H1 (cell line): Measurements from ENCODE around the gene CCNY.

Experiments used
- CHD2 ChIP-seq: IDR thresholded peaks from 2 replicates; pipeline ENCODE4 v1.6.1; 2012; ENCODE audit warnings: low read length, improper control_type of control experiment
- CTCF ChIP-seq, 3 experiments: IDR thresholded peaks; 1 replicate in 2 of 3; 2 replicates in 1 of 3; pipeline versions ENCODE4 v1.5.1 to v1.6.1; 2011; ENCODE audit warnings: low read length in 3 of 3, mild to moderate bottlenecking in 3 of 3, inconsistent platforms in 2 of 3, low read depth in 1 of 3, moderate library complexity in 1 of 3; ENCODE audit not compliant: insufficient read depth in 1 of 3; ENCODE audit errors: control extremely low read depth in 1 of 3
- E2F6 ChIP-seq: IDR thresholded peaks from 2 replicates; pipeline ENCODE4 v1.6.1; 2012; ENCODE audit warnings: inconsistent platforms
- EGR1 ChIP-seq: IDR thresholded peaks from 2 replicates; pipeline ENCODE4 v1.6.1; 2011; ENCODE audit warnings: low read depth, low read length, borderline replicate concordance
- EZH2 ChIP-seq: fragments of 200-600 bp; sonication (generic); IDR thresholded peaks from 2 replicates; pipeline ENCODE4 v1.7.1; 2012; ENCODE audit warnings: low read depth, mild to moderate bottlenecking, moderate library complexity, low read length, inconsistent platforms; ENCODE audit not compliant: severe bottlenecking
- GABPA ChIP-seq: IDR thresholded peaks from 2 replicates; pipeline ENCODE4 v1.6.1; 2011; ENCODE audit warnings: mild to moderate bottlenecking, low read length, moderate library complexity, borderline replicate concordance; ENCODE audit not compliant: insufficient read depth
- HDAC2 ChIP-seq, 2 experiments: fragments of 300-600 bp in 1 of 2; sonication (generic) in 1 of 2; IDR thresholded peaks; 2 replicates each; pipeline ENCODE4 v1.6.1; 2011 to 2012; ENCODE audit warnings: low read depth in 2 of 2, low read length in 2 of 2, mild to moderate bottlenecking in 2 of 2, moderate library complexity in 2 of 2, borderline replicate concordance in 1 of 2, inconsistent platforms in 1 of 2
- MAX ChIP-seq: IDR thresholded peaks from 2 replicates; pipeline ENCODE4 v1.6.1; 2012; ENCODE audit warnings: inconsistent platforms
- POLR2A ChIP-seq, 2 experiments: IDR thresholded peaks; 1 replicate in 1 of 2; 2 replicates in 1 of 2; pipeline ENCODE4 v1.6.1; 2011; ENCODE audit warnings: low read depth in 2 of 2, low read length in 2 of 2, mild to moderate bottlenecking in 2 of 2; ENCODE audit errors: control extremely low read depth in 1 of 2
- TAF1 ChIP-seq: IDR thresholded peaks from 2 replicates; pipeline ENCODE4 v1.6.1; 2011; ENCODE audit warnings: mild to moderate bottlenecking, low read depth, low read length
- TEAD4 ChIP-seq: IDR thresholded peaks from 2 replicates; pipeline ENCODE4 v1.6.1; 2012; ENCODE audit warnings: low read depth, low read length, inconsistent platforms, mixed read lengths
- ZNF274 ChIP-seq: IDR thresholded peaks from 2 replicates; pipeline ENCODE4 v1.7.0; 2012; ENCODE audit warnings: low read length, borderline replicate concordance; ENCODE audit errors: extremely low read depth

- TF ChIP-seq CTCF (IDR thresholded peaks at IDR 0.05; ENCODE audit: control extremely low read depth in 1 of 3, insufficient read depth in 1 of 3, low read depth in 1 of 3, low read length in 3 of 3) (no peak), MAX (no peak), TAF1 (no peak), GABPA (no peak), EZH2 (no peak), TEAD4 (no peak), ZNF274 (no peak), E2F6 (no peak), HDAC2 (IDR thresholded peaks at IDR 0.05; ENCODE audit: borderline replicate concordance in 1 of 2, low read depth in 2 of 2, low read length in 2 of 2) (no peak), EGR1 (no peak), CHD2 (no peak), POLR2A (IDR thresholded peaks at IDR 0.05; ENCODE audit: control extremely low read depth in 1 of 2, low read depth in 2 of 2, low read length in 2 of 2) (no peak)
These were observed 17.1 kb downstream of the CCNY start for GRCh38 chr10:35353395-35353794.
